Esophagus muscularis mucosa (tissue), 4 donors: ENCODE measurements around the gene IPO7.
"Not testable (repeated sequence)": the region's sequence is repeated elsewhere in the genome, so short reads cannot be mapped to it uniquely, and the experiment has no call there.

ENCODE experiments used
- EP300 ChIP-seq: sonication (generic); formaldehyde crosslinking; IDR thresholded peaks from one replicate; pipeline ENCODE4 v1.6.1; 2017; ENCODE audit warnings: antibody characterized with exemption
- POLR2A ChIP-seq: fragments of 450-650 bp; IDR thresholded peaks from one replicate; pipeline ENCODE4 v1.6.1; 2017; ENCODE audit warnings: antibody characterized with exemption, moderate library complexity, mild to moderate bottlenecking, low read depth
- TF ChIP-seq, protein P1 (sequence below), 3 experiments: fragments of 200-600 bp in 2 of 3; fragments of 450-650 bp in 1 of 3; sonication (generic) in 2 of 3; IDR thresholded peaks; one replicate each; pipeline ENCODE4 v1.5.1; 2017 to 2019; ENCODE audit warnings: antibody characterized with exemption in 3 of 3, mild to moderate bottlenecking in 2 of 3, moderate library complexity in 1 of 3

- not testable (repeated sequence) for TF ChIP-seq POLR2A, EP300
- TF ChIP-seq, protein P1, sequence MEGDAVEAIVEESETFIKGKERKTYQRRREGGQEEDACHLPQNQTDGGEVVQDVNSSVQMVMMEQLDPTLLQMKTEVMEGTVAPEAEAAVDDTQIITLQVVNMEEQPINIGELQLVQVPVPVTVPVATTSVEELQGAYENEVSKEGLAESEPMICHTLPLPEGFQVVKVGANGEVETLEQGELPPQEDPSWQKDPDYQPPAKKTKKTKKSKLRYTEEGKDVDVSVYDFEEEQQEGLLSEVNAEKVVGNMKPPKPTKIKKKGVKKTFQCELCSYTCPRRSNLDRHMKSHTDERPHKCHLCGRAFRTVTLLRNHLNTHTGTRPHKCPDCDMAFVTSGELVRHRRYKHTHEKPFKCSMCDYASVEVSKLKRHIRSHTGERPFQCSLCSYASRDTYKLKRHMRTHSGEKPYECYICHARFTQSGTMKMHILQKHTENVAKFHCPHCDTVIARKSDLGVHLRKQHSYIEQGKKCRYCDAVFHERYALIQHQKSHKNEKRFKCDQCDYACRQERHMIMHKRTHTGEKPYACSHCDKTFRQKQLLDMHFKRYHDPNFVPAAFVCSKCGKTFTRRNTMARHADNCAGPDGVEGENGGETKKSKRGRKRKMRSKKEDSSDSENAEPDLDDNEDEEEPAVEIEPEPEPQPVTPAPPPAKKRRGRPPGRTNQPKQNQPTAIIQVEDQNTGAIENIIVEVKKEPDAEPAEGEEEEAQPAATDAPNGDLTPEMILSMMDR (IDR thresholded peaks at IDR 0.05) = not testable (repeated sequence)
Observed at GRCh38 chr11:9452023-9452422, 67.6 kb downstream of the IPO7 start.
